Loucy (cell line): ENCODE measurements around the gene OSBPL3.
A peak's percentile ranks its signal among the peaks of the same experiment; 100 is the strongest.

Experiments
- H2AFZ ChIP-seq: fragments of 200-600 bp; sonication (generic); 2 replicates; pipeline ENCODE4 v1.6.0; 2016; ENCODE audit warnings: antibody characterized with exemption, mild to moderate bottlenecking, low read length, moderate library complexity
- H3F3A ChIP-seq: fragments of 200-600 bp; 2 replicates; pipeline ENCODE4 v1.6.0; 2016; ENCODE audit warnings: antibody characterized with exemption, low read depth, mild to moderate bottlenecking
- H3K27me3 ChIP-seq: fragments of 200-600 bp; sonication (generic); 2 replicates; pipeline ENCODE4 v1.6.1; 2014; ENCODE audit warnings: low read length, mild to moderate bottlenecking; ENCODE audit not compliant: insufficient read depth, poor library complexity, severe bottlenecking
- H3K36me3 ChIP-seq: fragments of 200-600 bp; sonication (generic); 2 replicates; pipeline ENCODE4 v1.6.1; 2016; ENCODE audit warnings: low read length; ENCODE audit not compliant: insufficient read depth
- H3K4me1 ChIP-seq: fragments of 200-600 bp; sonication (generic); 2 replicates; pipeline ENCODE4 v1.5.1; 2014; ENCODE audit warnings: low read length, mild to moderate bottlenecking; ENCODE audit not compliant: insufficient read depth, poor library complexity, severe bottlenecking
- H3K4me2 ChIP-seq: fragments of 200-600 bp; sonication (generic); 2 replicates; pipeline ENCODE4 v1.6.0; 2014; ENCODE audit warnings: antibody characterized with exemption, low read length, low read depth, mild to moderate bottlenecking; ENCODE audit not compliant: poor library complexity, severe bottlenecking
- H3K4me3 ChIP-seq: fragments of 200-600 bp; sonication (generic); 2 replicates; pipeline ENCODE4 v1.5.1; 2014; ENCODE audit warnings: low read length, mild to moderate bottlenecking, mixed read lengths; ENCODE audit not compliant: poor library complexity, severe bottlenecking
- H3K79me2 ChIP-seq: fragments of 200-600 bp; sonication (generic); 2 replicates; pipeline ENCODE4 v1.6.1; 2014; ENCODE audit warnings: low read length; ENCODE audit not compliant: insufficient read depth
- H3K9ac ChIP-seq: fragments of 200-600 bp; sonication (generic); 2 replicates; pipeline ENCODE4 v1.6.0; 2014; ENCODE audit warnings: mild to moderate bottlenecking, low read depth, low read length, moderate library complexity; ENCODE audit not compliant: poor library complexity, severe bottlenecking
- H3K9me2 ChIP-seq: fragments of 200-600 bp; sonication (generic); replicated peaks from 2 replicates; pipeline ENCODE4 v1.6.1; 2016; ENCODE audit warnings: low read depth, low read length, mixed read lengths
- H3K9me3 ChIP-seq: fragments of 200-600 bp; sonication (generic); 2 replicates; pipeline ENCODE4 v1.6.1; 2014; ENCODE audit warnings: mild to moderate bottlenecking, antibody characterized with exemption, low read length, low read depth; ENCODE audit not compliant: insufficient read depth
- H4K20me1 ChIP-seq: fragments of 200-600 bp; sonication (generic); 2 replicates; pipeline ENCODE4 v1.6.0; 2014; ENCODE audit warnings: antibody characterized with exemption, low read length, mild to moderate bottlenecking; ENCODE audit not compliant: insufficient read depth, poor library complexity, severe bottlenecking
- CTCF ChIP-seq: fragments of 200-600 bp; sonication (generic); conservative IDR thresholded peaks from 2 replicates; pipeline ENCODE4 v1.5.1; 2014; ENCODE audit warnings: mild to moderate bottlenecking, antibody characterized with exemption, low read length
- EZH2phosphoT487 ChIP-seq: fragments of 200-600 bp; IDR thresholded peaks from 2 replicates; pipeline ENCODE4 v1.6.1; 2018; ENCODE audit warnings: antibody characterized with exemption, mild to moderate bottlenecking, moderate library complexity, borderline replicate concordance

Gene OSBPL3

GRCh38 chr7:24917510-24918239 is 62.3 kb downstream of the OSBPL3 start:
- H3K79me2 ChIP-seq: peaks cover 98% of the 10 kb centered on the region
- no peaks in the 10 kb centered on the region for H3F3A ChIP-seq
- H3K9me2 ChIP-seq: no peaks in the 10 kb centered on the region
- H4K20me1 ChIP-seq: no peaks in the 10 kb centered on the region
- H3K4me2 ChIP-seq: no peak overlapping the region
- no peak for TF ChIP-seq CTCF
- no peak for TF ChIP-seq EZH2phosphoT487
- no peak overlapping the region for H2AFZ ChIP-seq
- H3K4me3 ChIP-seq: no peak overlapping the region
- H3K27me3 ChIP-seq: no peaks in the 10 kb centered on the region
- H3K36me3 ChIP-seq: no peaks in the 10 kb centered on the region
- H3K4me1 ChIP-seq: peaks cover 82% of the 10 kb centered on the region
- H3K9ac ChIP-seq: no peak overlapping the region
- H3K9me3 ChIP-seq: no peaks in the 10 kb centered on the region

- H3K27me3 ChIP-seq: no peaks in the 10 kb centered on the region
These were observed 63.4 kb downstream of the OSBPL3 start for GRCh38 chr7:24916463-24917040.

GRCh38 chr7:24914465-24914859 is 65.5 kb downstream of the OSBPL3 start:
- Histone ChIP-seq H3K79me2 (peaks cover 84% of the 10 kb centered on the region), H3K4me1 (peaks cover 88% of the 10 kb centered on the region), H3F3A (peaks cover 20% of the 10 kb centered on the region), H3K4me3 (no peak overlapping the region), H3K27me3 (no peaks in the 10 kb centered on the region), H3K4me2 (peak overlapping the region; percentile 33), H2AFZ (no peak overlapping the region), H3K9me3 (no peaks in the 10 kb centered on the region), H3K9me2 (no peaks in the 10 kb centered on the region), H4K20me1 (no peaks in the 10 kb centered on the region), H3K36me3 (no peaks in the 10 kb centered on the region), H3K9ac (peak overlapping the region; percentile 20)
- no peak for TF ChIP-seq CTCF
- TF ChIP-seq EZH2phosphoT487: no peak

More at GRCh38 chr7:24916463-24917040, 63.4 kb downstream of the OSBPL3 start:
- peaks cover 6% of the 10 kb centered on the region for H3F3A ChIP-seq
- no peaks in the 10 kb centered on the region for H3K36me3 ChIP-seq
- no peaks in the 10 kb centered on the region for H3K9me2 ChIP-seq
- no peak overlapping the region for H3K4me3 ChIP-seq
- H3K4me1 ChIP-seq: peaks cover 82% of the 10 kb centered on the region
- no peak overlapping the region for H2AFZ ChIP-seq
- no peak overlapping the region for H3K9ac ChIP-seq
- H3K79me2 ChIP-seq: peaks cover 96% of the 10 kb centered on the region
- TF ChIP-seq EZH2phosphoT487 (no peak), CTCF (no peak)
- H3K9me3 ChIP-seq: no peaks in the 10 kb centered on the region
- H4K20me1 ChIP-seq: no peaks in the 10 kb centered on the region
- H3K4me2 ChIP-seq: no peak overlapping the region
